HEK293 (cell line): ENCODE results near the gene CENPK.

Source experiments
- CTCF ChIA-PET: fragments of 350-600 bp; formaldehyde crosslinking; extraction: SDS; loops from one replicate; lab custom pipeline; 2021; ENCODE audit warnings: antibody characterized with exemption; lab: Yijun Ruan, JAX
- POLR2A ChIA-PET: fragments of 300-600 bp; formaldehyde crosslinking; extraction: SDS; loops from one replicate; lab custom pipeline; 2020; ENCODE audit warnings: antibody characterized with exemption, inconsistent platforms; lab: Yijun Ruan, JAX
- H3K27ac ChIP-seq: fragments of 200-500 bp; sonication (Bioruptor generic); 2 replicates; pipeline ENCODE4 v1.5.1; 2014; ENCODE audit warnings: low read depth, low read length, control low read depth, inconsistent platforms; ENCODE audit errors: extremely low read depth
- H3K36me3 ChIP-seq, 2 experiments: fragments of 200-500 bp in 1 of 2; sonication (Bioruptor generic) in 1 of 2; 1 replicate in 1 of 2; 2 replicates in 1 of 2; pipeline ENCODE4 v1.5.1; 2014 to 2017; ENCODE audit warnings: inconsistent platforms in 2 of 2, low read length in 2 of 2; ENCODE audit not compliant: control insufficient read depth in 2 of 2, insufficient read depth in 1 of 2
- H3K4me1 ChIP-seq: fragments of 200-500 bp; sonication (Bioruptor generic); 2 replicates; pipeline ENCODE4 v1.5.1; 2014; ENCODE audit warnings: mild to moderate bottlenecking, low read length, inconsistent platforms; ENCODE audit not compliant: control insufficient read depth, insufficient read depth
- H3K4me3 ChIP-seq: 2 replicates; pipeline ENCODE4 v1.5.1; 2011; ENCODE audit warnings: low read depth, mild to moderate bottlenecking, control low read depth, low read length, moderate library complexity
- H3K9me3 ChIP-seq: fragments of 200-500 bp; sonication (Bioruptor generic); 2 replicates; pipeline ENCODE4 v1.5.1; 2014; ENCODE audit warnings: low read depth, low read length, inconsistent platforms; ENCODE audit not compliant: control insufficient read depth, insufficient read depth
- ATF2 ChIP-seq: fragments of 450-650 bp; formaldehyde crosslinking; IDR thresholded peaks from 2 replicates; pipeline ENCODE4 v1.5.1; 2016; ENCODE audit warnings: missing biosample characterization, missing genetic modification characterization, low read depth
- GLIS2 ChIP-seq: fragments of 450-650 bp; formaldehyde crosslinking; IDR thresholded peaks from 2 replicates; pipeline ENCODE4 v1.5.1; 2016; ENCODE audit warnings: missing biosample characterization, missing genetic modification characterization
- ZBTB10 ChIP-seq: fragments of 450-650 bp; formaldehyde crosslinking; IDR thresholded peaks from 2 replicates; pipeline ENCODE4 v1.5.1; 2016; ENCODE audit warnings: missing biosample characterization, missing genetic modification characterization
- ZNF140 ChIP-seq: fragments of 450-650 bp; formaldehyde crosslinking; IDR thresholded peaks from 2 replicates; pipeline ENCODE4 v1.5.1; 2016; ENCODE audit warnings: missing biosample characterization, missing genetic modification characterization
- ZNF175 ChIP-seq: fragments of 450-650 bp; formaldehyde crosslinking; IDR thresholded peaks from 2 replicates; pipeline ENCODE4 v1.5.1; 2016; ENCODE audit warnings: missing biosample characterization, missing genetic modification characterization
- ZNF19 ChIP-seq: fragments of 450-650 bp; formaldehyde crosslinking; IDR thresholded peaks from 2 replicates; pipeline ENCODE4; 2016; ENCODE audit warnings: missing biosample characterization, missing genetic modification characterization, low read depth
- ZNF24 ChIP-seq: fragments of 450-650 bp; formaldehyde crosslinking; IDR thresholded peaks from 2 replicates; pipeline ENCODE4 v1.5.1; 2016; ENCODE audit warnings: missing biosample characterization, missing genetic modification characterization
- ZNF311 ChIP-seq: fragments of 450-650 bp; formaldehyde crosslinking; IDR thresholded peaks from 2 replicates; pipeline ENCODE4 v1.5.1; 2017; ENCODE audit warnings: missing biosample characterization, missing genetic modification characterization, borderline replicate concordance
- ZNF366 ChIP-seq: fragments of 450-650 bp; formaldehyde crosslinking; conservative IDR thresholded peaks from 2 replicates; pipeline ENCODE4 v1.5.1; 2016; ENCODE audit warnings: missing biosample characterization, missing genetic modification characterization
- ZNF433 ChIP-seq: fragments of 450-650 bp; formaldehyde crosslinking; IDR thresholded peaks from 2 replicates; pipeline ENCODE4 v1.5.1; 2016; ENCODE audit warnings: missing biosample characterization, missing genetic modification characterization, low read depth
- ZNF488 ChIP-seq: fragments of 450-650 bp; formaldehyde crosslinking; IDR thresholded peaks from 2 replicates; pipeline ENCODE4 v1.5.1; 2016; ENCODE audit warnings: missing biosample characterization, missing genetic modification characterization
- ZNF501 ChIP-seq: fragments of 450-650 bp; formaldehyde crosslinking; IDR thresholded peaks from 2 replicates; pipeline ENCODE4 v1.5.1; 2016; ENCODE audit warnings: missing biosample characterization, missing genetic modification characterization
- ZNF555 ChIP-seq: fragments of 450-650 bp; formaldehyde crosslinking; conservative IDR thresholded peaks from 2 replicates; pipeline ENCODE4 v1.5.1; 2017; ENCODE audit warnings: missing biosample characterization, mild to moderate bottlenecking, missing genetic modification characterization, inconsistent platforms
- ZNF558 ChIP-seq: fragments of 450-650 bp; formaldehyde crosslinking; IDR thresholded peaks from 2 replicates; pipeline ENCODE4 v1.5.1; 2016; ENCODE audit warnings: missing biosample characterization, missing genetic modification characterization
- ZNF654 ChIP-seq: fragments of 450-650 bp; formaldehyde crosslinking; IDR thresholded peaks from 2 replicates; pipeline ENCODE4 v1.5.1; 2016; ENCODE audit warnings: low read depth, missing biosample characterization, missing genetic modification characterization
- ZNF785 ChIP-seq: fragments of 450-650 bp; formaldehyde crosslinking; IDR thresholded peaks from 2 replicates; pipeline ENCODE4 v1.5.1; 2016; ENCODE audit warnings: missing biosample characterization, missing genetic modification characterization
- ZNF830 ChIP-seq: fragments of 450-650 bp; IDR thresholded peaks from 2 replicates; pipeline ENCODE4 v1.5.0; 2018; ENCODE audit warnings: missing biosample characterization, missing genetic modification characterization, low read depth, mild to moderate bottlenecking, moderate library complexity
- ZNF843 ChIP-seq: fragments of 450-650 bp; formaldehyde crosslinking; IDR thresholded peaks from 2 replicates; pipeline ENCODE4 v1.5.1; 2016; ENCODE audit warnings: missing biosample characterization, missing genetic modification characterization

The CENPK gene

GRCh38 chr5:65588694-65589093, 25.7 kb upstream of the CENPK start:
- CTCF ChIA-PET, result interaction anchor here (0.9 to 1.2 kb wide), 2 partner anchors 24 to 31 kb away, joined by 4 to 5 read pairs; no protein-coding TSS in a partner anchor
- Histone ChIP-seq H3K36me3 (peaks cover 50 to 87% of the 10 kb centered on the region in 2 experiments), H3K4me3 (no peak overlapping the region), H3K27ac (no peak overlapping the region), H3K9me3 (no peaks in the 10 kb centered on the region), H3K4me1 (no peaks in the 10 kb centered on the region)
- POLR2A ChIA-PET, result interaction anchor here (0.6 kb wide), 1 partner anchor 816 kb away, joined by 3 read pairs; no protein-coding TSS in a partner anchor
- TF ChIP-seq ZNF654, result peak; percentile 28
- TF ChIP-seq ZNF19 (tag by site-specific recombination), result no peak

- H3K4me1 ChIP-seq, result no peaks in the 10 kb centered on the region
- CTCF ChIA-PET, result no interaction called here
- peaks cover 47 to 71% of the 10 kb centered on the region in 2 experiments for H3K36me3 ChIP-seq
- H3K4me3 ChIP-seq, result no peak overlapping the region
- POLR2A ChIA-PET, result no interaction called here
- no peak overlapping the region for H3K27ac ChIP-seq
- TF ChIP-seq ZNF843 (tag by site-specific recombination) (no peak), ZNF558 (tag by site-specific recombination) (no peak), ZNF501 (tag by site-specific recombination) (no peak), ZNF785 (tag by site-specific recombination) (no peak), ZNF830 (no peak)
- H3K9me3 ChIP-seq, result no peaks in the 10 kb centered on the region
These were observed 14.2 kb upstream of the CENPK start for GRCh38 chr5:65577141-65577540.

GRCh38 chr5:65570598-65571226, 7.7 kb upstream of the CENPK start:
- no peak for TF ChIP-seq ZNF555
- H3K4me3 ChIP-seq, result no peak overlapping the region
- H3K36me3 ChIP-seq, result peaks cover 37 to 70% of the 10 kb centered on the region in 2 experiments
- ChIA-PET CTCF (interaction anchor here (0.7 kb wide), 1 partner anchor 61 kb away, joined by 3 read pairs; no protein-coding TSS in a partner anchor), POLR2A (no interaction called here)
- H3K9me3 ChIP-seq, result no peaks in the 10 kb centered on the region
- H3K27ac ChIP-seq, result no peak overlapping the region
- no peaks in the 10 kb centered on the region for H3K4me1 ChIP-seq

GRCh38 chr5:65566505-65566904, 3.5 kb upstream of the CENPK start:
- Histone ChIP-seq H3K9me3 (no peaks in the 10 kb centered on the region), H3K4me1 (0 out of 2 replicates have a peak, but pooled peaks cover 3% of the 10 kb centered on the region), H3K27ac (no peak overlapping the region), H3K36me3 (peaks cover 26 to 37% of the 10 kb centered on the region in 2 experiments; a peak in 2 of 3 replicates), H3K4me3 (no peak overlapping the region)
- ChIA-PET POLR2A (no interaction called here), CTCF (no interaction called here)
- TF ChIP-seq ZNF366 (peak; percentile 88), ZNF433 (tag by site-specific recombination) (no peak)

- ChIA-PET POLR2A (interaction anchor here (1.3 to 1.5 kb wide), 3 partner anchors 10 to 45 kb away, joined by 5 to 12 read pairs (median 6); no protein-coding TSS in a partner anchor), CTCF (interaction anchor here (0.6 to 0.7 kb wide), 2 partner anchors 10 to 45 kb away, joined by 4 read pairs; no protein-coding TSS in a partner anchor)
- H3K36me3 ChIP-seq, result peaks cover 10 to 24% of the 10 kb centered on the region in 2 experiments
- H3K9me3 ChIP-seq, result no peaks in the 10 kb centered on the region
- peak overlapping the region; percentile 88 for H3K27ac ChIP-seq
- 0 out of 2 replicates have a peak, but pooled peaks cover 3% of the 10 kb centered on the region for H3K4me1 ChIP-seq
- peak overlapping the region; percentile 100 for H3K4me3 ChIP-seq
- no peak for TF ChIP-seq GLIS2 (tag by site-specific recombination)
- no peak for TF ChIP-seq ZNF311 (tag by site-specific recombination)
- no peak for TF ChIP-seq ZNF175
- TF ChIP-seq ZNF24, result no peak
- TF ChIP-seq ZNF488 (tag by site-specific recombination), result no peak
- no peak for TF ChIP-seq ZBTB10 (tag by site-specific recombination)
- no peak for TF ChIP-seq ZNF140
- TF ChIP-seq ATF2 (tag by site-specific recombination), result peak; percentile 84
These were observed 809 bp upstream of the CENPK start for GRCh38 chr5:65563777-65564176.
